Astrocyte of the cerebellum (primary cell): Measurements from ENCODE around the gene APOBEC3G.
"Not testable (repeated sequence)": the region's sequence is repeated elsewhere in the genome, so short reads cannot be mapped to it uniquely, and the experiment has no call there.

Source experiments
- DNase-seq: peaks from one replicate; pipeline ENCODE4 v3.0.0-alpha.2; 2011; ENCODE audit warnings: low read depth
- H3K4me3 ChIP-seq: 2 replicates; pipeline ENCODE4 v1.5.1; 2011; ENCODE audit warnings: mild to moderate bottlenecking, low read depth, low read length, moderate library complexity
- in situ Hi-C: cut with HindIII; loops from 2 replicates; pipeline ENCODE4 v1.10.0; 2017; ENCODE audit warnings: low sequenced_read_pairs
- TF ChIP-seq, protein P1 (sequence below): IDR thresholded peaks from 2 replicates; pipeline ENCODE4 v1.5.1; 2012; ENCODE audit warnings: low read length, low read depth, moderate library complexity, mild to moderate bottlenecking; ENCODE audit errors: missing control alignments

Gene APOBEC3G

DNA sequence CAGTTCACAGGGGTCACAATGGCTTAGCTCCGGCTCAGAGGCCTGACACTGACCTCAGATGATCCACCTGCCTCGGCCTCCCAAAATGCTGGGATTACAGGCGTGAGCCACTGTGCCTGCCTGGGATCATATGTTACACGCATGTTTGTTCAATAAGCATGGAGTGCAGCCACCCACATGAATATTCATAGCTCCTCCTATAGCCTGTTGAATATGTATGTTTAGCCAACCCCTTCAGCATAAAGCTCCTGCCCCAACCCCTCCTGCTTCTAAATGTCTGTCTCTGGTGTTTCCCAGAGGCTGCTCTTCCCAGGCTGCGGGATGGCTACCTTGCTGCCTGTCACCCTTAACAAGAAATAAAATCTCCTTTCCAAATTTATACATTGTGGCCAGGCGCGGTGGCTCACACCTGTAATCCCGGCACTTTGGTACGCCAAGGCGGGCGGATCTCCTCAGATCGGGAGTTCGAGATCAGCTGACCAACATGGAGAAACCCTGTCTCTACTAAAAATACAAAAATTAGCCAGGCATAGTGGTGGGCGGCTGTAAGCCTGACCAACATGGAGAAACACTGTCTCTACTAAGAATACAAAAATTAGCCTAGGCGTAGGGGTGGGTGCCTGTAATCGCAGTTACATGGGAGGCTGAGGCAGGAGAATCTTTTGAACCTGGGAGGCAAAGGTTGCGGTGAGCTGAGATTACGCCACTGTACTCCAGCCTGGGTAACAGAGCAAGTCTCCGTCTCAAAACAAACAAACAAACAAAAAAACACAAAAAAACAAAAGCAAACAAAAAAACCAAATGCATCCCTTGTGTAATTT lies 37.6 kb upstream of the APOBEC3G start:
- no peak for DNase-seq
- in situ Hi-C loops, result no loop called here
- TF ChIP-seq, protein P1, sequence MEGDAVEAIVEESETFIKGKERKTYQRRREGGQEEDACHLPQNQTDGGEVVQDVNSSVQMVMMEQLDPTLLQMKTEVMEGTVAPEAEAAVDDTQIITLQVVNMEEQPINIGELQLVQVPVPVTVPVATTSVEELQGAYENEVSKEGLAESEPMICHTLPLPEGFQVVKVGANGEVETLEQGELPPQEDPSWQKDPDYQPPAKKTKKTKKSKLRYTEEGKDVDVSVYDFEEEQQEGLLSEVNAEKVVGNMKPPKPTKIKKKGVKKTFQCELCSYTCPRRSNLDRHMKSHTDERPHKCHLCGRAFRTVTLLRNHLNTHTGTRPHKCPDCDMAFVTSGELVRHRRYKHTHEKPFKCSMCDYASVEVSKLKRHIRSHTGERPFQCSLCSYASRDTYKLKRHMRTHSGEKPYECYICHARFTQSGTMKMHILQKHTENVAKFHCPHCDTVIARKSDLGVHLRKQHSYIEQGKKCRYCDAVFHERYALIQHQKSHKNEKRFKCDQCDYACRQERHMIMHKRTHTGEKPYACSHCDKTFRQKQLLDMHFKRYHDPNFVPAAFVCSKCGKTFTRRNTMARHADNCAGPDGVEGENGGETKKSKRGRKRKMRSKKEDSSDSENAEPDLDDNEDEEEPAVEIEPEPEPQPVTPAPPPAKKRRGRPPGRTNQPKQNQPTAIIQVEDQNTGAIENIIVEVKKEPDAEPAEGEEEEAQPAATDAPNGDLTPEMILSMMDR, result no peak
- H3K4me3 ChIP-seq, result no peak overlapping the region

DNA sequence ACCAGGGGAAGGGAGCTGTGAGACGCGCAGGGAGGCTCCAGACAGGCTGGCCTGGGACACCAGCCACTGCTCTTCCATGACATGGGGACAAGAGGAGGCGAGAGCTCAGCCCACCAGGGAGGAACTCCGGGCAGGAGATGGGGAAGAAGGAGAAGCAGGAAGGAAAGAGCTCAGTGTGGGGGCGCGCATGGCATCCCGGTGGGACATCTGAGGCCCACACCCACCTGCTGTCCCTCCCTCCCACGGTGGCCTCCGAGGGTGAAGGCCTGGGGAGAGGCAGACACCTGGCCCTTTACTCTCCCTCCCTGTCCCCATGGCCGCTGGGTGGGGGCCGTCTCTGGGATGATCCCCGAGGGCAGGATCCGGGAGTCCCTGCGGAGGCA lies 36.9 kb upstream of the APOBEC3G start:
- in situ Hi-C loops, DNase-seq: not testable (repeated sequence)
- H3K4me3 ChIP-seq, result peak overlapping the region; percentile 54

- in situ Hi-C loops, result not testable (repeated sequence)
- H3K4me3 ChIP-seq, result peak within 1 kb of the TSS; percentile 54
Observed at GRCh38 chr22:39040538-39041296, 36.4 kb upstream of the APOBEC3G start, which contains the start of gene APOBEC3F. TSS of gene APOBEC3F (plus strand) at chr22:39040864. CDS start at chr22:39040961, 97 bp downstream.

DNA sequence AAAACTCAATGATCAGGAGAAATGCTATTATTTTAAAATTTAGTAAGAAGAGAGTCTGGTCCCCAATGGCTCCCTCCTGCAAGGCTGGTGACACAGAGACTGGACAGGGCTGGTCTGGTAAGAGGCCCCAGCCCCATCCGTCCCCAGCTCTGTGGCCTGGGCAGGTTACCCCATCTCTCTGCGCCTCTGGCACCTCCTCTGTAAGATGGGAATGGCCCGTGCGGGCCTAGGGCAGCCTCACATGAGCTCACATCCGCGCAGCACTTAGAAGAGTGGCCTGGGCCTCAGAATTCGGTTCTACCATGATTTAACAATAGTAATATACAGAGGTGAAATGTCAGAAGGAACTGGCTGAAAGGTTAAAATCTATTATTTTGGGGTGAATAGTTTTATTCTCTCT lies 35.2 kb upstream of the APOBEC3G start:
- in situ Hi-C loops, result no loop called here
- DNase-seq, result no peak
- TF ChIP-seq, protein P1, result no peak
- no peak overlapping the region for H3K4me3 ChIP-seq

More at GRCh38 chr22:39040538-39041296, 36.4 kb upstream of the APOBEC3G start, which contains the start of gene APOBEC3F:
- DNase-seq, result peak; percentile 13

DNA sequence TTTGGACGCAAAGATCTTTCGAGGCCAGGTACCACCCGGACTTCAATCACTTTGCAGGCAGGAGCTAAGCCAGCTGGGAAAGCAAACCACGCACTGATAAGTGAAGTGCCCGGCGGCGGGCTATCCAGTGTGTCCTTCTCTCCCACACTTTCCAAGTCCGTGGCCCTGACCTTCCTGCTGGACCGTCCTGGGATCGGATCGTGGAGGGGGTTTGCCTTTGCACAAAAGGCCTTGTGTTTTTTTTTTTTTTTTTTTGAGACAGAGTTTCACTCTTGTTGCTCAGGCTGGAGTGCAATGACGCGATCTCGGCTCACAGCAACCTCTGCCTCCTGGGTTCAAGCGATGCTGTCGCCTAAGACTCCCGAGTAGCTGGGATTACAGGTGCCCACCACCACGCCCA lies 34.0 kb upstream of the APOBEC3G start:
- DNase-seq, H3K4me3 ChIP-seq, in situ Hi-C loops: not testable (repeated sequence)

GRCh38 chr22:39045136-39045535 lies 31.9 kb upstream of the APOBEC3G start:
- H3K4me3 ChIP-seq, in situ Hi-C loops, DNase-seq: not testable (repeated sequence)

GRCh38 chr22:39049486-39049885 lies 27.6 kb upstream of the APOBEC3G start:
- DNase-seq, H3K4me3 ChIP-seq, in situ Hi-C loops: not testable (repeated sequence)

- H3K4me3 ChIP-seq, in situ Hi-C loops, DNase-seq: not testable (repeated sequence)
Observed at GRCh38 chr22:39051844-39052495, 25.1 kb upstream of the APOBEC3G start.

- DNase-seq, result no peak
- TF ChIP-seq, protein P1, result no peak
- in situ Hi-C loops, result no loop called here
- H3K4me3 ChIP-seq, result no peak overlapping the region
Observed at GRCh38 chr22:39055658-39056057, 21.4 kb upstream of the APOBEC3G start.

- in situ Hi-C loops, H3K4me3 ChIP-seq, DNase-seq: not testable (repeated sequence)
Observed at GRCh38 chr22:39061290-39061689, 15.8 kb upstream of the APOBEC3G start.

- DNase-seq, H3K4me3 ChIP-seq, in situ Hi-C loops: not testable (repeated sequence)
Observed at GRCh38 chr22:39061951-39062350, 15.1 kb upstream of the APOBEC3G start.

DNA sequence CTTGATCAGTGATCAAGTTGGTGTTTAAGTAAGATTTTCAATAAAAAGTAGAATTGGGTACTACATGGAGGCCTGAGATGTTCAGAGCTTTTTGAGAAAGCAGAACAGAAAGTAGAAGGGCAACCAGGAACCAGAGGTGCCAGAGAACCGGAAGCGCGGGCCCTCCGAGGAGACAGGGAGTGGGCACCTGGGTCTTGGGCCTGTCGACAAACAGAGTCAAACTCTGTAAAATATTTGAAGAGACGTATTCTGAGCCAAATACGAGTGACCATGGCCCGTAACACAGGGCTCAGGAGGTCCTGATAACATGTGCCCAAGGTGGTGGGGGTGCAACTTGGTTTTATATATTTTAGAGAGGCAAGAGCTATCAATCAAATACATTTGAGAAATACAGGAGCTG lies 13.2 kb upstream of the APOBEC3G start:
- in situ Hi-C loops, DNase-seq, H3K4me3 ChIP-seq: not testable (repeated sequence)

DNA sequence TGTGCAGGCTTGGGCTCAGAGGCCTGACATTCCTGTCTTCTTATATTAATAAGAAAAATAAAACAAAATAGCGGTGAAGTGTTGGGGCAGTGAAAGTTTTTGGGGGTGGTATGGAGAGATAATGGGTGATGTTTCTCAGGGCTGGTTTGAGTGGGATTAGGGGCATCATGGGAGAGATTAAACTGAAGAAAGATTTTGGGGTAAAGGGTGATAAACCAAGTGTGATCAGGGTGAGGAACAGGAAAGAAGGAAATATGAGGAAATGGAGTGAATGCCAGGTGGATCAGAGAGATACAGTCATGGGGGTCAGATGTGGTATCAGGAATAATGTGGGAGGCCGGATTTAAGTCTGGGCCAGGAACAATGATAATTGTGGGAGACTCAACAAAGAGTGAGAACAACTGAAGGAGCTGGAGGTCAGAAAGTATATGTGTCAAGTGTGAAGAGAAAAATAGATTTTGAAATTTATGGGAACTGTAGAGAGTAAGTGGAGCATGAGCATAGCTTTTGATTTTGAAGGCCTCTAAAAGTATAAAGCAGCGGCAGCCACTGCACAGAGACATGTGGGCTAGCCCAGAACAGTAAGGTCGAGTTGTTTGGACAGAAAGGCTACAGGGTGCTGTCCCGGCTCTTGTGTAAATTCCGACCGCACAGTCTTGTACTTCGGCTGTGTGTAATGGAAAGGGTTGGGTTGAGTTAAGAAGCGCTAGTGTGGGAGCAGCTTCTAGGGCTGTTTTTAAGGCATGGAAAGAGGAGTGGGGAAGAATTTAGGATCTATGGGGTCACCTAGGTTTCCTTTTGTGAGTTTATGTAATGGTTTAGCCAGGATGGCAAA lies 10.4 kb upstream of the APOBEC3G start:
- H3K4me3 ChIP-seq, in situ Hi-C loops, DNase-seq: not testable (repeated sequence)
